UCSD-AML1 (cell line): ENCODE results near the gene TICAM1.
"Not testable (repeated sequence)": the region's sequence is repeated elsewhere in the genome, so short reads cannot be mapped to it uniquely, and the experiment has no call there.

Experiments used
- DNase-seq: peaks from one replicate; lab custom pipeline; 2025; ENCODE audit not compliant: unreplicated experiment; lab: John Stamatoyannopoulos, UW

The TICAM1 gene

GRCh38 chr19:4831304-4831978 is at the start of gene TICAM1:
TSS of gene TICAM1 (minus strand) at chr19:4831712. CDS start at chr19:4818377, 13,335 bp downstream.
- DNase-seq: peak; percentile 73

DNA sequence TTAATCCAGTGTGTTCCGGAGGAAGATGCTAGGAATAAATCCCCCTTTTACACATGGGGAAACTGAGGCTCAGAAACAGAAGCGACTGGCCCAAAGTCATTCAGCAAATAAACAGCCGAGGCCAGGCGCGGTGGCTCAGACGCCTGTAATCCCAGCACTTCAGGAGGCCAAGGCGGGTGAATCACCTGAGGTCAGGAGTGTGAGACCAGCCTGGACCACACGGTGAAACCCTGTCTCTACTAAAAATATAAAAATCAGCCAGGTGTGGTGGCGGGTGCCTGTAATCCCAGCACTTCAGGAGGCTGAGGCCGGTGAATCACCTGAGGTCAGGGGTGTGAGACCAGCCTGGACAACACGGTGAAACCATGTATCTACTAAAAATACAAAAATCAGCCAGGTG is 47.5 kb upstream of the TICAM1 start:
- no peak for DNase-seq

DNA sequence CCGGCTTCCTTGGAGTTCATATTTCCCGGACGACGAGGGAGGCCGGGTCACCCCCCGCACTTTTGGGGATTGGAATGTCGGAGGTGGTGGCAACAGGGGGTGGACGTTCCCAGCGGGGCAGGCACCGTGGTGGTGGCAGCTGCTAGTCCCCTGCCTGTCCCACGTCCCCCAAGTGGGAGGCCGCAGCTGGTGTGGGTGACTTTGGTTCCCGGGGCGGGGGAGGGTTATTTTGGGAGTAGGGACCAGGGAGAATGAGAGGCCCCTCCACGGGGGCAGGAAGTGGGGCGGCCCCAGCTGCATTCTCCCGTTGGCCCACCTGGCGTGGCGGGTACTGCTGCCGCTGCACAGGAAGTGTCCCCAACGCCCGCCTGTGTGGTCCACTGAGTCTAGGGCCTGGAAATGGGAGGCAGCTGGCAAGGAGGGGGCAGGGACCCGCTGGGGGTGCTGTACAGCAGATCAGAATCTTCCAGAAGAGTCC is 47.0 kb upstream of the TICAM1 start:
- DNase-seq: no peak

- DNase-seq: no peak
These were observed 46.4 kb upstream of the TICAM1 start for GRCh38 chr19:4877753-4878490.

DNA sequence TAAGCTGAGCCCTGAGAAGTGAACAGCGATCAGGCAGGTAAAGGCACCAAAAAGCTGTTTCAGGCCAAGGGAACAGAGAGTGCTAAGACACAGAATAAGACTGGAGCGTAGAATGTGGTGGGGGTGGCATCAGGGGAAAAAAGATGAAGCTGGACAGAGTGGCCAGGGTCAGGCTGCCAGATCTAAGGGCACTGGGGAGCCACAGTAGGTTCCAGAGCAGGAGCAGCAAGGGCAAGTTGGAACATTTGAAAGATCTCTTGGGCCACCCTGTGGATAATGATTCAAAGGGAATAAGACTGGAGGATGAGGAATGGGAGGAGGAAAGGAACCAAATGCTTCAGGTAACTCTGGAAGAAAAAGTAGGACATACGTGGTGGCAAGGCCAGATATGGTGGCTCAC is 42.4 kb upstream of the TICAM1 start:
- DNase-seq: no peak

DNA sequence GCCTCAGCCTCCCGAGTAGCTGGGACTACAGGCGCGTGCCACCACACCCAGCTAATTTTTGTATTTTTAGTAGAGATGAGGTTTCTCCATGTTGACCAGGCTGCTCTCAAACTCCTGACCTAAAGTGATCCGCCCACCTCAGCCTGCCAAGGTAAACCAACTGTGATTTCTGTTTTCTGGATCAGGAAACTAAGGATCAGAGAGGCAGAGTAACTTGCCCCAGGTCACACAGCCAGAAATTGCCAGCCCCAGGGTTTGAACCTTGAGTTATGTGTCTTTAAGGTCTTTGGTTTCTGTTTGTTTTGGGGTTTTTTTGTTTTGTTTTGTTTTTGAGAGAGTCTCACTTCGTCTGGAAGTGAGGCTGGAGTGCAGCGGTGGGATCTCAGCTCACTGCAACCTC is 40.2 kb upstream of the TICAM1 start:
- DNase-seq: no peak

DNA sequence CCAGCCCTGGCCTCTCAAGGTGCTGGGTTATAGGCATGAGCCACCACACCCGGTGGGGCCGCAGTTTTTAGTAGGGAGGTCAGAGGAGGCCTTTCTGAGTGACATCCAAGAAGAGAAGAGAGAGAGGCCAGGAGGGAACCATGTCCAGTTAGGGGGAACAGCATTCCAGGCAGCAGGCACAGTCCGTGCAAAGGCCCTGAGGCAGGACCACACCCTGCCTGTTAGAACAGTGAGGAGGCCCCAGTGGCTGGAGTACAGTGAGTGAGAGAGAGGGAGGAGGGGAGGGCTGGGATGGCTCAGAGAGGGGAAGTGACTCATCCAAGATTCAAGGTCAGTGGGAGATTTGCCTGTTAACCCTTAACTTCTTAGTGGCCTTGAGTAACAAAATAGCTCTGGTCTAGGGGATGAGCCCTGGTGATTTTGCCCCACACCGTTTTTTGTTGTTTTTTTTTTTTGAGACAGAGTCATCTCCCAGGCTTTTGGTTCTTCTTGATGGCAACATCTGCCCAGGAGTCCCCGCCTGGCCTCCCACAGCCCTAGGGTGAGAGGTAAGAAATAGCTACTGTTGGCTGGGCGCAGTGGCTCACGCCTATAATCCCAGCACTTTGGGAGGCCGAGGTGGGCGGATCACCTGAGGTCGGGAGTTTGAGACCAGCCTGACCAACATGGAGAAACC is 38.7 kb upstream of the TICAM1 start:
- peak; percentile 57 for DNase-seq

DNA sequence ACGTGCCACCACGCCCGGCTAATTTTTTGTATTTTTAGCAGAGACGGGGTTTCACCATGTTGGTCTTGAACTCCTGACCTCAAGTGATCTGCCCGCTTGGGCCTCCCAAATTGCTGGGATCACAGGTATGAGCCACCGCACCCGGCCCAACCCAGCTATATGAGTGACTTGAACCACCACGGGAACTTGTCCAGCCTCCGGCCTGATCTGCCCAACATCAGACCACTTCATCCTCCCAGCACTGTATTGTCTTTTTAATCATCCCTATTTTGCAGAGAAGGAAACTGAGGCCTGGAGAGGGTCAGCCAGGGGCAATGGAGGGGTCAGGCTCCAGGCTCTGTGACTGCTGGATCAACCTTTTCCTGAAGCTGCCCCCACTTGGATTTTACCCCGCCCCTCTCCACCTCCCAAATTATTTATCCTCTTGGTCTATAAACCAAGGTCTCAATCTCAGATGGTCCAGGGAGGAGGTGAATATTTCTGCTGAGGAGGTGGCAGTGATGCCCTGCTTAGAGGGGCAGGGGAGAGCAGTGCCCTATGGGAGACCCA is 36.8 kb upstream of the TICAM1 start:
- DNase-seq: no peak

DNA sequence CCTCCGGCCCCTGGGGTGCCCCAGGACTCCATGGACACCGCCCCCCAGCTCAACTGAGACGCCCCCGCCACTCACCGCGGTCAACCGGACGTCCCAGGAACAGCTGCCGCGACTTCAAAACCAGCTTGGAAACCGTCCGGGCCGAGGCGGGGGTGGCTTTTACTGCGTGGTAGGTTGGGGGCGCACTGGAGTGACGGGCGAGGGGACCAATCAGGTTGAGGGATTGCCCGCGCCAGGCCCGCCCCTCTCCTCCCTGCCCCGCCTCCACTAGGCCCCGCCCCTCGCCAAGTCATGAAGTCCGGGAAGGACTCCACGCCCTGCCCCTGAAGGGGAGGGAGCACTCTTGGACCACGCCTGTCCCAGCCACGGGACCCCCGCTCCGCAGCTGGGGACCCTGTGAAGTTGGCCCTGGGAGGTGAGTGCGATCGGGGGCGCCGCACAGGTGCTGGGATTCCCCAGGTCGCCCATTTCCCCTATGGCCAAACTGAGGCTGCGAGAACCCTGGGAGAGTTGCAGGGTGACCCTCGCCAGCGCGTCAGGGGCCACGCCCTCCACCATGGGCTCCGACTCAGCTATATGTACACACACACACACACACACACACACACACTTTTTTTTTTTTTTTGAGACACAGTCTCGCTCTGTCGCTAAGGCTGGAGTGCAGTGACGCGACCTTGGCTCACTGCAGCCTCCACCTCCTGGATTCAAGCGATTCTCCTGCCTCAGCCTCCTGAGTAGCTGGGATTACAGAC is 36.2 kb upstream of the TICAM1 start, which contains the start of gene PLIN3:
TSS of gene PLIN3 (minus strand) at position 134 of the 752 bp plus-strand sequence. CDS start 6,273 bp downstream, outside the sequence.
- peak; percentile 95 for DNase-seq

- peak; percentile 72 for DNase-seq
These were observed 35.3 kb upstream of the TICAM1 start for GRCh38 chr19:4866595-4867424.

DNA sequence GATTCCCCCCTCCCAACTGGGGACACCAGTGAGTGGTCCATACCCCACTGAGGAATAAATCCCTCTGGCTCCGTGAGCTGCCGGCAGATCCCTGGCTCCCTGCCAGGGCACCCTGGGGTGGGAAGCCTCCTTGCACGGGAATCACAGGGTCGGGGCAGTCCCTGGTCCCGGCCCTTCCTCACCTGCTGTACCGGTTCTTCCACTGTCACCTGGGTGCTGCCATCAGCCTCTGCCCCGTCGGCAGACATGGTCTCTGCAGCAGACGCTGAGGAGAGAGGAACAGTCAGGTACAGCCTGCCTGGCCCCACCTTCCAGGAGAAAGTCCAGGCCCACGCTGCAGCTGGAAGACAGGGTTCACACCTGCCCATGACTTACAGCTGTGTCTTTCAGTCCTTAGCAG is 29.6 kb upstream of the TICAM1 start:
- no peak for DNase-seq

- DNase-seq: no peak
These were observed 28.2 kb upstream of the TICAM1 start for GRCh38 chr19:4859697-4860096.

- not testable (repeated sequence) for DNase-seq
These were observed 25.0 kb upstream of the TICAM1 start for GRCh38 chr19:4856468-4856867.

GRCh38 chr19:4853506-4853905 is 22.0 kb upstream of the TICAM1 start:
- DNase-seq: not testable (repeated sequence)

- DNase-seq: no peak
These were observed 21.0 kb upstream of the TICAM1 start for GRCh38 chr19:4852484-4852883.

GRCh38 chr19:4851551-4852290 is 20.2 kb upstream of the TICAM1 start:
- peak; percentile 48 for DNase-seq

GRCh38 chr19:4849019-4849418 is 17.5 kb upstream of the TICAM1 start:
- DNase-seq: no peak

DNA sequence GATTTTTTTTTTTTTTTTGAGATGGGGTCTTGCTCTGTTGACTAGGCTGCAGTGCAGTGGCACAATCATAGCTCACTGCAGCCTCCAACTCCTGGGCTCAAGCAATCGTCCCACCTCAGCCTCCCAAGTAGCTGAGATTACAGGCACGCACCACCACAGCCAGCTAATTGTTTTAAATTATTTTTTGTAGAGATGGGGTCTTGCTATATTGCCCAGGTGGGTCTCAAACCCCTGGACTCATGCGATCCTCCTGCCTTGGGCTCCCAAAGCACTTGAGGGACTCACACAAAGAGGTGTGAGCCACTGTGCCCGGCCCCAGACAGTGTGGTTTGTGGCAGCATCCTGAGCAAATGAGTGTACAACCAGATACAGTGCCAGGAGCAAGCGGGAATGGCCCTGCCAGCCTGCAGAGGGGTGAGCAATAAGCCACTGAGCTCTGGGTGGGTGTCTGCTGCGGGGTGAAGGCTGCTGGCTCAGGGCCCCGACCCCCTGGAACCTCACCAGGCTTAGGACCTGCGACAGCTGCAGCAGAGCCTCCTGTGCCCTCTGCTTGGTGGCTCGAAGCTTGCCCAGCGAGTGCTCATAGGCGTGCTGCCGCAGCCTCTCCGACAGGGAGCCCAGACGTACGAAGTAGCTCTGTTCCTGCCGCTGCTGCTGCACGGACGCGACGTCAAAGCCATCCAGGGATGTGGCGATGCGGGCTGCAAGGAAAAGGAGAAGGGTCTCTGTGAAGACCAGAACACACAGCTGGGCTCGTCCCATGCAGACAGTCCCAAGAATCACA is 15.9 kb upstream of the TICAM1 start:
- no peak for DNase-seq
